ENCODE results near the gene STPG3. TPM values are rescaled to one million over a fixed set of nuclear protein-coding genes. Genes with fewer than 3 reads are reported as not detected.

STPG3 gene
- total RNA-seq, 4 donors from 2014 or later, result not detected

DNA sequence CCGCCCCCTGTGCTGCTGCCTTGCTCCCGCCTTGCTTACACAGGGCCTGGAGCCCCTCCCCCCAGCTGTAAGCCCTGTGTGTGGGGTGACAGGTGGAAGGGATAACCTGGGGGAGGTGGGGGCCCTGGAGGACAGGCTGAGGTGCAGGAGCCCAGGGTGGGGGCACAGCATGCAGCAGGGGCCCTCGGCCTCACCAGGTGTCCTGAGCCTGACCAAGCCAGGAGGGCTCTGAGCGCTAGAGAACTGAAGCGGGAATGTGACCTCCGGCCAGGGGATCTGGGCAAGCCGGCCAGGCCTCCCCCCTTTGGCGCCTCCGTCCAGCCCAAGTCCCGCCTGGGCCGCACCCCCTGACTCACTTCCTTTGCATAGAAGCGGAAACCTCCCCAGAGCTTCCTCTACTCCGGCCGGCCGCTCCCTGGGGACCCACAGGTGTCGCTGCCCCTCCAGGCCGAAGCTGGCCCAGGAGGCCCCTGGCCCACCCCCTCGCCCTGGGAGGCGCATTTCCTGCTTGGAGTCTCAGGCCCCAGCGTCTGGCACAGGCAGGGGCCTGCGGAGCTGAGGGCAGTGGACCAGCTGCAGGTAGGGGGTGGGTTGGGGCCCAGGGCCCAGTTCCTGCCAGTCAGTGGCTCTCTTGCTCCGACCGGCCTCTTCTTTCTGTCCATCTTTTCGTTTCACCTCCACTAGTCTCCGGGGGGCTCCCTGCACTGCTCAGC is 26.4 kb downstream of the STPG3 start, which contains the start of gene TOR4A:
TSS of gene TOR4A (plus strand) at position 398 of the 713 bp plus-strand sequence. CDS start 964 bp downstream, outside the sequence.
- Histone ChIP-seq H3K27ac (peak within 1 kb of the TSS in 3 of 4 donors; percentile 78 to 85 (median 85)), H3K27me3 (peaks cover 86% of the 10 kb centered on the region), H3K4me3 (peak within 1 kb of the TSS; percentile 21 to 53), H3K36me3 (peaks cover 0 to 34% of the 10 kb centered on the region in 2 donors), H3K4me1 (peaks cover 0 to 42% (median 13%) of the 10 kb centered on the region in 3 donors), H3K9me3 (no peaks in the 10 kb centered on the region)
- 35% methylated on average over 3 of the region's 25 CpGs; no CpG with 5 or more reads in 1 of the 2 donors for WGBS, 2 donors (ENCODE audit: low coverage in 1 of 2)
- peak; percentile 83 for ATAC-seq
- TF ChIP-seq CTCF (IDR thresholded peaks at IDR 0.05) (peak in 1 of 4 experiments; percentile 16), EP300 (IDR thresholded peaks at IDR 0.05) (no peak), POLR2A (IDR thresholded peaks at IDR 0.05) (peak; percentile 23 to 24), POLR2AphosphoS5 (IDR thresholded peaks at IDR 0.05) (peak; percentile 32)

DNA sequence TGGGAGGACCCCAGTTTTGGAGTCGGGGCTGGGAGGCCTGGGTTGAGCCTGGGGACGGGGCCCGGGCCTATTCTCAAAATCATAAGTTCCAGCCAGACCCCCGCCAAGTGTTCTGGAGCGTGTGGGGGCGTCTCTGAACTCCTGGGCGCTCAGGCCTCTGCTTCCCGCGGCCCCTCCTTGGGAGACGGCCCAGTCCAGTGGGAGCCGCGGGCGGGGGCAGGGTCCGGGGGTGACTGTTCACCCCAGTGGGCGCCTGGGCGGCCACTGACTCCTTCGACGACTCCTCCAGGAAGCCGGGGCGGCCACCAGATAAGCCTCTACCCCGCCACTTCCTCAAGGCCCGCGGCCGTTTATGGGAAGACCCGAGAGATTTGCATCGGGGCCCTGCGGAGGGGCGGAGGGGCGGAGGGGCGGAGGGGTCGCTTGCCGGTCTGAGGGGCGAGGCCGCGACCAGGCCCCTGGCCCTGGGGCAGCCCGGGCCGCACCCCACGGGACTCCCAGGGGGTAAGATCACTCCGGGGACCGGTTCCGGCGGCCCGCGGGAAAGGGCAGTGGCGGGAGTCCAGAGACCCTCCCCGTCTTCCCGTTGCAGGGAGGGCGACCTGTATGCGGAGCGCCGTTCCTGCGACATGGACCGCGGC is 27.1 kb downstream of the STPG3 start:
- ATAC-seq, result no peak
- TF ChIP-seq CTCF (IDR thresholded peaks at IDR 0.05) (no peak), EP300 (IDR thresholded peaks at IDR 0.05) (no peak), POLR2A (IDR thresholded peaks at IDR 0.05) (no peak), POLR2AphosphoS5 (IDR thresholded peaks at IDR 0.05) (no peak)

DNA sequence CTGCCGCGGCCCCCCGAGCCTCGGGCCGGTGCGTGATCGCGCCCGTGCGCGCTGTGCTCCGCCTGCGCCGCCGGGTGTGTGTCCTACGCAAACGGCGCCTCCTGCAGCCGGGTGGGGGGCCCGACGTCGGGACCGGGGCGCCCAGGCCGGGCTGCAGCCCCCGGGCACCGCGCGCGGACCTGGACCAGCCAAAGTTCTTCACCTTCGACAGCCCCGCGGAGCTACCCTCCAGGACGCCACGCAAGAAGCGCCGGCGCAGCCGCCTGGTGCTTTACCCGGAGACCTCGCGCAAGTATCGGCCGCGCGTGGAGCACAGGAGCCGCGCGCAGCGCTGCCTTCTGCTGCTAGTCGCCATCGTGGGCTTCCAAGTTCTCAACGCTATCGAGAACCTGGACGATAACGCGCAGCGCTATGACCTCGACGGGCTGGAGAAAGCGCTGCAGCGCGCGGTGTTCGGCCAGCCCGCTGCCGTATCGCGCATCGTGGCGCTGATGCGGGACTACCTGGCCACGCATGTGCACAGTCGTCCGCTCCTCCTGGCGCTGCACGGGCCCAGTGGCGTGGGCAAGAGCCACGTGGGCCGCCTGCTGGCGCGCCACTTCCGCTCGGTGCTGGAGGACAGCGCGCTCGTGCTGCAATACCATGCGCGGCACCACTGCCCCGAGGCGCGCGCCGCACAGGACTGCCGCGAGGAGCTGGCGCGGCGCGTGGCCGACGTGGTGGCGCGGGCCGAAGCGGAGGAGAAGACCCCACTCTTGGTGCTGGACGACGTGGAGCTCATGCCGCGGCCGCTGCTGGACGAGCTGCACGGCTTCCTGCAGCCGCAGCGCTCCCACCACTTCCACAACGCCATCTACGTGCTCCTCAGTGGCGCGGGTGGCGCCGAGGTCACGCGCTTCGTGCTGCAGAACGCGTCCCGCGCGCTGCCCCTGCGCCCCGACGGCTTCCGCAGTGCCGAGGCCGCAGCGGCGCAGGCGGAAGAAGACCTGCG is 27.9 kb downstream of the STPG3 start:
- peak overlapping the region in 3 of 4 donors; percentile 78 to 85 (median 85) for H3K27ac ChIP-seq
- TF ChIP-seq EP300 (IDR thresholded peaks at IDR 0.05) (no peak), CTCF (IDR thresholded peaks at IDR 0.05) (no peak), POLR2A (IDR thresholded peaks at IDR 0.05) (no peak), POLR2AphosphoS5 (IDR thresholded peaks at IDR 0.05) (no peak)
- H3K36me3 ChIP-seq, result peaks cover 0 to 20% of the 10 kb centered on the region in 2 donors
- peaks cover 86% of the 10 kb centered on the region for H3K27me3 ChIP-seq
- WGBS, 2 donors (ENCODE audit: low coverage in 1 of 2), result 89% methylated on average over 23 of the region's 139 CpGs; no CpG with 5 or more reads in 1 of the 2 donors
- no peak for ATAC-seq
- H3K4me1 ChIP-seq, result peaks cover 0 to 42% (median 13%) of the 10 kb centered on the region in 3 donors
- H3K9me3 ChIP-seq, result no peaks in the 10 kb centered on the region
- H3K4me3 ChIP-seq, result peak overlapping the region in 1 of 2 donors; percentile 53

More for the DNA sequence above, 27.1 kb downstream of the STPG3 start:
- H3K27me3 ChIP-seq, result peaks cover 86% of the 10 kb centered on the region
- H3K36me3 ChIP-seq, result peaks cover 0 to 27% of the 10 kb centered on the region in 2 donors
- peaks cover 0 to 42% (median 13%) of the 10 kb centered on the region in 3 donors for H3K4me1 ChIP-seq
- no peaks in the 10 kb centered on the region for H3K9me3 ChIP-seq
- no CpG with 5 or more reads among the region's 54 CpGs for WGBS, 2 donors (ENCODE audit: low coverage in 1 of 2)
- peak overlapping the region in 3 of 4 donors; percentile 78 to 85 (median 85) for H3K27ac ChIP-seq
- peak overlapping the region; percentile 21 to 53 for H3K4me3 ChIP-seq

DNA sequence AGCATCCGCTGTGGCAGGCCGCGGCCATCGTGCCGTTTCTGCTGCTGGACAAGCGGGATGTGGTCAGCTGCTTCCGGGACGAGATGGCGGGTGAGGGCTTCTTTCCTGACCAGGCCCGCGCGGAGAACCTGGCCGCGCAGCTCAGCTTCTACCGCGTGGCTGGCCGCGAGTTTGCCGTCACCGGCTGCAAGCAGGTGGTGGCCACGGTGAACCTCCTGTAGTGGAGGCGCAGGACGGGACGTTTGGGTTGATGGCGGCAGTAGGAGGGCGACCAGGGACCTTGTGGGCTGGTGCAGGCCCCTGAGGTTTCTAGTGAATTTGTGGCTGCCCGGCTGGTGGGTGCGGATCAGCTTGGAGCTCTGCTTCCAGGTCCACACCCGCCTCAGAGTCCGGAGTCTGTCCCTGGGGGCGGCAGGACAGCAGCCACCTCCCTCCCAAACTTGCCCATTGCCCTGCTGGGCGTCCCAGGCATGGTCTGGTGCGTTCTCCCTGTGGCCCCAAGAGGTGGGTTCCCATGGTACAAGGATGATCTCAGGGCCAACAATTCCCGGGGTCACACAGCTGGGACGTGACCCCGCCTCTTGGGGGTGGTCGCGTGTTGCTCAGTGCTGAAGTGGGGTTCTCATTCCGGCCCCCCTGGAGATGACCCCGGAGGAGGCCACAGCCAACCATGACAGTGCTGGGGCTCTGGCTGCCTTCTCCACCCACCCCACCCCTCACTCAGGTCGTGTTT is 28.8 kb downstream of the STPG3 start:
- H3K4me1 ChIP-seq, result peaks cover 0 to 42% (median 13%) of the 10 kb centered on the region in 3 donors
- no peak for TF ChIP-seq EP300 (IDR thresholded peaks at IDR 0.05)
- no peak for TF ChIP-seq POLR2A (IDR thresholded peaks at IDR 0.05)
- no peak for TF ChIP-seq CTCF (IDR thresholded peaks at IDR 0.05)
- no peak for TF ChIP-seq POLR2AphosphoS5 (IDR thresholded peaks at IDR 0.05)
- no peak for ATAC-seq
- H3K9me3 ChIP-seq, result no peaks in the 10 kb centered on the region
- peaks cover 0 to 16% of the 10 kb centered on the region in 2 donors for H3K36me3 ChIP-seq
- H3K4me3 ChIP-seq, result no peak overlapping the region
- no peak overlapping the region for H3K27ac ChIP-seq
- peaks cover 89% of the 10 kb centered on the region for H3K27me3 ChIP-seq
- WGBS, 2 donors (ENCODE audit: low coverage in 1 of 2), result no CpG with 5 or more reads among the region's 41 CpGs
